ENCODE measurements around the gene MAN2A1.

GRCh38 chr5:109900461-109900860 is 210.7 kb downstream of the MAN2A1 start:
- TF ChIP-seq CTCF (IDR thresholded peaks at IDR 0.05) (no peak), POLR2AphosphoS5 (IDR thresholded peaks at IDR 0.05; ENCODE audit: low read depth, low read length) (no peak), REST (IDR thresholded peaks at IDR 0.05; ENCODE audit: insufficient read depth in 1 of 2, low read depth in 2 of 2, low read length in 1 of 2) (peak in 1 of 2 experiments; percentile 36; a peak in 1 of 4 replicates), SIN3A (IDR thresholded peaks at IDR 0.05; ENCODE audit: borderline replicate concordance, insufficient read depth, low read depth, low read length) (no peak), TCF7L2 (IDR thresholded peaks at IDR 0.05; ENCODE audit: low read depth, low read length) (no peak)

Measured in Panc1 (cell line).